Embryonic facial prominence (tissue), 1 donor: Measurements from ENCODE around the gene NDUFV2.
"Not testable (repeated sequence)": the region's sequence is repeated elsewhere in the genome, so short reads cannot be mapped to it uniquely, and the experiment has no call there.

Experiments used
- DNase-seq: peaks from one replicate; pipeline ENCODE4 v3.0.0-alpha.2; 2016; ENCODE audit errors: extremely low spot score

Gene NDUFV2

DNA sequence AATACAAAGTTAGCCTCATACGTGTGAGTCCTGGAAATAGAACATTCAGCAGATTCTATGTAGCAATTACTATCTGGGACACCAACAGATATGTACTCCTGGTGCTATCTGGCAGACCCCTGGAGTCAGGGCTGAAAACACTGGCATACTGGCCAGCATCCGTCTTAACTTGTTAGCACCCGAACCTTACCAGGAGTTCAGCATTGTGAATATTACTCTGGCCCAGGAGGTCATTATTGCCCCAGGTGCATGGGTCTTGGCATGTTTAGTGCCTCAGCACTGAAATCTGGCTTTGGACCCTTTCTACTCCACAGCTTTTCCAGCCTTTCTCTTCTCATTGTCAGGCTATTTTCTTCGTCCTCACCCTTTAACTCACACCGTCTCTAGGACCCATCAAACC lies 11.9 kb upstream of the NDUFV2 start:
- no peak for DNase-seq

DNA sequence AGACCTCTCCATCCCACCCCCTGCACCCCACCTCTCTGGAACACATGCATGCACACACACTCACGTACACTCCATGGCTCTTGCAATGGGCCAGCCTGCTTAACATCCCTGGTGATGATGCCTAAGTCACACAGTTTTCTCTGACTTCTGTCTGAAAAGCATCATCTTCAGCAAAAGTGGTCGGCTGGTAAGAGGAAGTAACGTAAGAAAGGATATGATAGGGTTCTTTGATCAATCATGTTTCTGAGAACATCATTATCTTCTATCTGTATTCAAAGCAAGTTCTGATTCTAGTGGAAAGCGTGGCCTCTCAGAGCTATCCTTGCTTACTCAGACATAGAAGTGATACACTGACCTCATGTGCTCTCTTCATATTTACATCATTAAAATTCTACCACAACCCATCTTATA lies 11.4 kb upstream of the NDUFV2 start:
- DNase-seq: no peak

DNA sequence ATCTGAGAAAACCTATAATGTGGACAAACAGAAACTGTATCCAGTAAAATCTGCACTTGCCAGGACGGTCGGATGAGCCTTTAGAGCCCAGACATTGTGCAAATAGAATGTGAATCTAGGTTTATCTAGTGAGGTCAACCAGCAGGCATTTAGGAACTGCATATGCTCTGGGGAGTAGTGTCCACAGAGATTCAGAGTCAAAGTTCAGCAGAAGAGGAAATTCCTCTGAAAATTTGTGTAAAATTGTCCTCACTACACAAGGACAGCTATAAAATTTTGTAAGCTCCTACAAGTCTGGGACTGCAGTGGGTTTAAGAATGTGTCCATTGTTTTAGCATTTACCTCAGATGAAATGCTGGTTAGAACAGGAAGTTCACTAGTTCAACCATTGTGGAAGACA lies 9.8 kb upstream of the NDUFV2 start:
- DNase-seq: no peak

DNA sequence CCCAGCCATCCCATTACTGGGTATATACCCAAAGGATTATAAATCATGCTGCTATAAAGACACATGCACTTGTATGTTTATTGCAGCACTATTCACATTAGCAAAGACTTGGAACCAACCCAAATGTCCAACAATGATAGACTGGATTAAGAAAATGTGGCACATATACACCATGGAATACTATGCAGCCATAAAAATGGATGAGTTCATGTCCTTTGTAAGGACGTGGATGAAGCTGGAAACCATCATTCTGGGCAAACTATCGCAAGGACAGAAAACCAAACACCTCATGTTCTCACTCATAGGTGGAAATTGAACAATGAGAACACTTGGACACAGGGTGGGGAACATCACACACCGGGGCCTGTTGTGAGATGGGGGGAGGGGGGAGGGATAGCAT lies 9.4 kb upstream of the NDUFV2 start:
- not testable (repeated sequence) for DNase-seq

DNA sequence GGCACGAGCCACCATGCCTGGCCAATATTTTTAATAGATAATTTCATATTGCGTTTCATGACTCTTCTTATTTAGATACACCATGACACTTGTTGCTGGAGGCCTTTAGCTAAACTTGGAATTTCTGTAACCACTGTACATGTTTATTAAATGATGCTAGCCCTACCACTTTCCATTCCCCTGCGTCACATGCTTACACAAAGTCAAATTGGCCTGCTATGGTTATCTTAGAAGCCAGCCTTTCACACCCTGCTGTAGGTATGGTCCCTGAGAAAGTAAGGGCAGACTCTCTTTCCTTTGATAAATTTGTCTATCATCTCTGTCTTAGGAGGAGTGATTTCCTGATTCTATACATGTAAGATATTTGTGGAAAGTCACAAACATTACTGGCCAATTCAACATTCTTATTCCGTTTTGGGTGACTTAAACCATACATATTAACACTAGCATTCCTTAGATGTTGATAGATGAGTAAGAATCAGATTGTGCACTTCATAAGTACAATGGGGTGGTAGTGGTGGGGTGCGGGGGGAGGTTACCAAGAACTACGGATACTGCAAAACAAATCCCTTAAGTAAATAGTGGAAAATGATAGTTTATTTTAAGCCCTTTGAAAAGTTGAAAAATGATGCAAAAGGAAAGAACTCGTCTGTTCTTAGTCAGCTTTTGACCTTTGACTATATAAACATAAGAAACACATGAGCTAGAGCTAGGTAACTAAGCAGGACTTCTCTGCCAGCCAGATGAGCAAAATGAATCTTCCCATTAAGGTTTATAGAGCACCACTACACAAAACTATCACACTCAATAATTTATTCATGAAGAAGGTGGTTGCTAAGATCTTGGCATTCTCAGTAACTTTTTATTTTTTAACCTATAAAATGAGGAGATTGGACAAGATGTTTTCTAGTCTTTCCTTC lies 7.9 kb upstream of the NDUFV2 start:
- no peak for DNase-seq

DNA sequence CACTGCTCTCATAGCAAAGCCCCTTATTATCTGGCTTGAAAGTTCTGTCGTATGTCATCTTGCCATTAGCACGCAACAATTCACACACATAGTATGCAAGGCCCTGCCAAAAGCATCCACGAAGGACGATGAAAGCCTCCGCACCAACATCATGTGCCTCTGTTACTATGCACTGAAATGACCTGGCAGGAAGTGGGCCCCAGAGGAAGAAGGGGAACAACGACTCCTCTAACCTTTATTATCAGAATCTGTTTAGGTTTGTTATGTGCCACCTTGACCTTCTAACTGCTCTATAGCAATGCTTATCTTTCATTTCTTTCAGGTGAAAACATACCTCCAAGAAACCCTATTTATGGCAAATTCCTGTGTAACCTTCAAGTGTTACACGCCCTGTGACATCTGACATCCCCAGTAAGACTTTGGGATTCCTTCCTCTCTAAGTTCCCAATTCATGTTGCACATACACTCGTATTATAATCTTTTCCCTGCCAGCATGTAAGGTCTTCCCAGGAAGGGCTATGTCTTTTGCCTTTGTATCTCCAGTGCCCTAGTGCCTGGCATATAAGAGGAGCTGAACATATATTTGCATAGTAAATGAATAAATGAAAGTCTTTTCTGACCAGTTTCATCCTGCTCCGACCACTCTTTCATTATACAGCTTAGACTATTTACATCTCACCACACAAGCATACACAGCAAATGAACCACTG lies 7.0 kb upstream of the NDUFV2 start:
- no peak for DNase-seq

DNA sequence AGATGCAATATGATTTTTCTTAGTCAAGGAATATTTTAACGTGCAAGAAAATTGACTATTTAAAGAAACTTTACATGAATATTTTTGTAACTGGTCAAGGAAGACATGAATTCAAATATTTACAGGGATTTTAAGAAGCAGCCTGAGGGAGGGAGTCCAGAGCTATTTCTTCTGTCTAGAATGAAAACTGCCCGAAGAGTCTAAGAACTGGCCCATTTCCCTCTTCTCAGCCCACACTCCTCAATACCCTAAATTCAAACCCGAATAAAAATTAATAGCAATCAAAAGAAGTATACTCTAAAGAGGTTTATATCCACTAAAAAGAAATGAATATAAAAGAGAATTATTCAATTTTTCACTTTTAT lies 6.5 kb upstream of the NDUFV2 start:
- DNase-seq: no peak

DNA sequence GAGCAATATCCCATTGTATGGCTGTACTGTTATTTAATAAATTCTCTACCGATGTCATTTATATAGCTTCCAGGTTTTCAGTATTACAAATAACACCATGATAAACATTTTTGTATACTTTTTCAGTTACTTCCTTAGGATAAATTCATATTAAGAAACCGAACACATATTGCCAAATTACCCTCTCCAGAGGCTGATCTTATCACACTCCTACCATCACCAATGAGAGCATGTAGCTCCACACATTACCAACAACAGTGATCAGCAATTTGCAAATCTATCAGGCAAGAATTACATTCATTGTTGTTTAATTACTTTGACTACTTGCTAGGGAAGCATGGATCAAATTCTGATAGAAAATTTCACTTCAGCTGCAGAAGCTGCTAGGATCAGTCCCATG lies 5.8 kb upstream of the NDUFV2 start:
- DNase-seq: no peak

DNA sequence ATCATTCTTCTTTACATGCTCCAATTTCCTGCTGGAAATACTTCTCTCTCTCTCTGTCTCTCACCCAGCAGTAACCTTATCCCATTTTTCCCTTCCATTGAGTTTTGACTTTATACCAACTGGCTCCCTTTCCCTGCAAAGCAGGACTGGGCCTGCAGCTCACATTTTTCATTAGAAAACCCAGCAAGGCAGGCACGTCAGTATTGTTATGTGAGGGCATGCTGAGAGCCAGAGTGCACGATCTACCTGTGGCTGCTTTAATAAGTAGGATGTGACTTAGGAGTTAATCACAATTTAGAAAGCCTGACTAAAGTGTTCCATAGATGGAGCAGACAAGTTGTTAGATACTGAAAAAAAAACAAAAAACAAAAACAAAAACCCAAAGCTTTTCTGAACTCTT lies 5.2 kb upstream of the NDUFV2 start:
- no peak for DNase-seq

DNA sequence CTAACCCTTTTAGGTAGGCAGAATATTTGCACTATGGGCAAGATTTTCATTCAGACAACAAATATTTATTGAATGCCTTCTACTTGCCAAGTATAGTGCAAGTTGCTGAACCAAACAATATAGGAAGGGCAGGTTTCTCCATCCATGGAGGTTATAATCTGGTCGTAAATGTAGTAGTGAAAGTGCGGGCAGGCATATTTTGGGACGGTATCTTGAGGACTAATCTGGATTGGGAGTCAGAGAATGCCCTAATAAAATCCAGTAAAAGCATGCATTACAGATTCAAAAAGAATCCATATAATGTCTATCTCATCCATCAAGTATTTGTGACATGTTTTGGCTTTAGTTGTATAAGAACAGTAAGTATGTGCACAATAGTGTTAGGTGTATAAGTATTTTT lies 1.7 kb upstream of the NDUFV2 start:
- no peak for DNase-seq

DNA sequence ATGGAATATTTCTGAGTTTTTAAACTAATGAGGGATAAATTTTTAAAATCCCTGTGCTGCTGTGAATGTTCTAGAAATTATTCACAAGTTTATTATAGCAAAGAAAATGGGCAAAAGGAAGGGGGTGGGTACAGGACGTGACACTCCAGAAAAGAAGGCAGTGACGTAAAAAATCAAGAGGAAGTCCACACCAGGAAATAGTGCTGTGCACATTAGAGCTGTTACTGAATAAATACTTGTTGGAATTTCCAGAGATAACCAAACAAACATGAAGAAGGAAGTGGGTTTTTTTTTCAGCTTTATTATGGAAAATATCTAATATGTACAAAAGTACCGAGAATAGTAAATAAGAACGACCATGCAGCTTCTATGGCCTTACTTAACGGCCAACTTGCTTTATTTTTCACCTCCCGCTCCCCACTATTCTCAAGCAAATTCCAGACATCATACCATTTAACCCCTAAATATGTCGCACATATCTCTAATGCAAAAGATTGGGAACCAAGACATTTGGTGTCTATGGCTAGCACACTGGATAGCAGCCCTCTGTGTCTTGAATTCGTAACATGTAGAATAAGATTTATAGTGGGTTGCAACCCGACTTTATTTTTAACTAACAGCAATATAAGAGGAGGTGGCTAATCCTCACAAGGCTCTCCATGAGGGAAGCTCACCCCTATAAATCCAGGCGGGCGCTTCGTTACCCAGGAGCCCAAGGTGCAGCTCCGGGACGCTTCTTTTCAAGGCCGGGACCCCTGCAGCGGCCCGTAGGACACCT lies 580 bp upstream of the NDUFV2 start:
- no peak for DNase-seq

DNA sequence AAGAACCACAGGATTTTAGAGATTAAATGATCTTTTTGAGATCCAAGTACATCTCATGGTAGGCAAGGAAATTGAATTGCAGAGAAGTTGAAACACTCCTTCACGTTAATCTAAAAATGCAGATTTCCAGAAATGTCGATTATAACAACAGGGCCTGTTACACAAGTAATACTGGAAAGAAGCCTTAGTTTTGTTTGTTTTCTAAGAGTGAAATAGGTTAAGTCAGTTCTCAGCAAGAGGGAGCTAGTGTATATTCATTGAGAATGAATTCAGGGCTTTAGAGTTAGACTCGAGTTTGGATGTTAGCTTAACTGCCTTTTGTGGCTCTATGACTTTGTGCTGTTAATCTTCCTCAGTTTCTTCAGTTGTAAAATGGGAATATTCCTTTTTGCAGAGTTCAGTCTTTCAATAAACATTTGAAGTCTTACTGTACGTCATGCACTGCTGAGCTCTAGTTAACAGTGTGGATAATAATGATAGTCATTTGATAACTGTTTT lies 926 bp downstream of the NDUFV2 start:
- no peak for DNase-seq

DNA sequence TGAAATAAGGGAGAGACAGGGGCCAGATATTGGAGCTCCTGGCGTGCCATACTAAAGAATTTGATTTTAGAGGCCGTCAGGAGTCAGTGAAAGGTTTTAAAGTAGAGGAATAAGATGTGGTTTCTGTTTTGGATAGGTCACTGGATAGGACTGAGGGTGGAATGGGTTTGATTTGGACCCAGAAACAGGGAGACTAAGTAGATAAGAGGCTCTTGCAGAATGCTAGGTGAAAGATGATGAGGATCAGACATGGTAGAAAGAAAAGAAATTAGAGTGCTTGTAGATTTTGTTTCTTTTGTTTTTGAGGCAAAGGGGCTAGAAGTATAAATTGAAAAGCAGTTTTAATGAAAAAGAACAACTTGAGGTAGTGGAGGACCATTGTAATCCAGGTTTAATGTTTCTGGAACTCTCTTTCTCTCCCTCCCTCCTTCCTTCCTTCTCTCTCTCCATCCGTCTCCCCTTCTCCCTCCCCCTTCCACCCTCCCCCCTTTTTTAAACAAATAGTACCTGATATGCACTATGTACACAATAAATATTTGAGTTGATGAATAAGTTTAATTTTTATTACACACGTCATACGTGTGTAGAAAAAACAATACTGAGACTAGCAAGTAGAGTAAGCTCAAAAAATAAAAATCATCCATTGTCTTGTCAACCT lies 1.9 kb downstream of the NDUFV2 start:
- DNase-seq: no peak

DNA sequence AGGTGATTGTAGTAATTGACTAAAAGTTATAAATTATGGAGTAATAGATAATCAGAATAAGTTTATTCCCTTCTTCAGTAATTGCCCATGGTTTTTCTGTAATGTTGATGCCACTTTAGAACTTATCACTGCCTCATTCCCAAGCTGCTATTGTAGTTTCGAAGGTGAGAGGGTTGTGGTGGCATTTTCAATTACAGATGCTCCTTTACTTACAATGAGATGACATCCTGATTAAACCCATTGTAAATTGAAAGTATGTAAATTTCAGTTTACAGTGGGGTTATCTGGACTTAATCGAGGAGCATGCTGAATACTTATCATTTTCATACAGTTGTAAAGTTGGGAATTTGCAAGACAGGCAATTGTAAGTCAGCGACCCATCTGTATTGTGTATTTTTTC lies 2.9 kb downstream of the NDUFV2 start:
- no peak for DNase-seq

DNA sequence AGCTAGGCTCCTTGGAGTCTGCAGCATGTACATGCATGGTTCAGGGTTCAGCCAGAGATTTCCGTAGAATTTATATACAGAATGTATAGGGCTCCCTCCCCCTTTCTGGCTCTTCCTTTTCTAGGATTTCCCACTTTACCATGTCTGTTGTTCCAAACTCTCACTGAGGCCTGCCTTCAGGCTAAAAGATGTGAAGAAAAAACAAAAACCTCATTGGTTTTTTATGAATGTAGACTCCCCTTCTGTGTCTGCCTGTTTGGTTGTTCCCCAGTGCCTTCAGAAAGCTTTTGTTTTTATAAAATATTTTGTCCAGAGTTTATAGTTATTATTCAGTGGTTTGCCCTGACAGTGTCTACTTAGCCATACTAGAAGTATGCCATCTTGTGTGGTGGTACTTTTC lies 3.6 kb downstream of the NDUFV2 start:
- no peak for DNase-seq

DNA sequence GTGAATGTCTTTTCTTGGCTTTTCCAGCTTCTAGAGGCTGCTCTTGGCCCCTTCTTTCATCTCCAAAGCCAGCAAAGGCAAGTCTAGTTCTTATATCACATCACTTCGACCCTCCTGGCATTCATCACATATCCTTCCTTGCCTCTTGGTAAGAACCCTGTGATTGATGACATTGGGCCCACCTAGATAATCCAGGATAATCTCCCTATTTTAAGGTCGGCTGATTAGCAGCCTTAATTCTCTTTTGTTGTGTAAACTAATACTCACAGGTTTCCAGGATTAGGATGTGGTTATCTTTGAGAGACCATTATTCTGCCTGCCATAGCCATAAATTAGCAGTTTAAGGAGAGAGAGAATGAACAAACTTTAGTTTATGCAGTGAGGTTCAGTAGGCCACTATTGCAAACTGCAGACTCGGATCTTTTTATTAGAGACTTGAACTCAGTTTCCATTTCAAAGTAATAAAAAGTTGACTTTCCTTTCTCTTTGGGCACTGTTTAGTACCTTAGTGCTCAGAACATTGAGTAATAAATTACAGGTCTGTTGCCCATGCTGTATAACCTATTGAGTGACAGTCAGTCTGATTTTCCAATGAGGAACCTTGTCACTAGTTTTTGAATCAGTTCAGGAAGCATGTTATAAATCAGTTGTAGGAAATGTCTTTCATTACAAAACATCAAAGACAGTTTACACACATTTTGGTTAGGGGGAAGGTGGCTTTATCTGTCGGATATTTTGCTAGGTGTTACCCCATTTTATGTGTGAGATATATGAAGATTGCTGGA lies 4.5 kb downstream of the NDUFV2 start:
- DNase-seq: no peak

DNA sequence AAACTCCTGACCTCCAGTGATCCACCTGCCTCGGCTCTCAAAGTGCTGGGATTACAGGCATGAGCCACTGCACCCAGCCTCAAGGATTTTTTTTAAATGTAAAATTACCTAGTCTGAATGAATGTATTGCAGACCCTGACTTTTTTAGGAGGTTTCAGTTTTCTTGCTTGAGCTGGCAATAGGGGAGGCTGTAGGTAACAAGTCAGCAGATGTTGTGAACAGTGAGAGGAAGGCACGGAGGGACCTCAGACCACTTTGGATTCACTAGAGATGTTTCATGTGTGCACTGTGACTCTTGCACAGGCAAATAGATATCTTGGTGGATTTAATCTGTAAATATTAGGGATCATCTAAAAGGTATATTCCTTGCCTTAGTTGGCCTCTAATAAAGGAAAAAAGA lies 6.4 kb downstream of the NDUFV2 start:
- DNase-seq: no peak

DNA sequence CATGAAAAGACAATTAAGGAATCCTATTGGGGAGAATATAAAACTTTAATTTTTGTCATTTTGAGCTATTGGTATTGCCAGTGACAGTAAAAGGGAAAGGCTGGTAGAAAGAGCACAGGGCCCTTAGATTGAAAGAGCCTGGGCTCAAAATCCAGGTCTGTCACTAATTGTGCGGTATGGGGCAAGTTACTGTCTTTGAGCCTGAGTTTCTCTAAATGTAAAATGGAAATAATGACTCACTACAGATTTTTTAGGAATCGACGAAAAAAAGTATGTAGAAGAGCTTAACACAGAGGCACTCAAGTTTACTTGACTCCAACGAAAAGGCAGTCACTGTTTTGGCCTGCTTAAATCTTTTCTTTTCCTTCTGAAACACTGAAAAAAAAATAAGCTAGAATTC lies 7.0 kb downstream of the NDUFV2 start:
- no peak for DNase-seq

DNA sequence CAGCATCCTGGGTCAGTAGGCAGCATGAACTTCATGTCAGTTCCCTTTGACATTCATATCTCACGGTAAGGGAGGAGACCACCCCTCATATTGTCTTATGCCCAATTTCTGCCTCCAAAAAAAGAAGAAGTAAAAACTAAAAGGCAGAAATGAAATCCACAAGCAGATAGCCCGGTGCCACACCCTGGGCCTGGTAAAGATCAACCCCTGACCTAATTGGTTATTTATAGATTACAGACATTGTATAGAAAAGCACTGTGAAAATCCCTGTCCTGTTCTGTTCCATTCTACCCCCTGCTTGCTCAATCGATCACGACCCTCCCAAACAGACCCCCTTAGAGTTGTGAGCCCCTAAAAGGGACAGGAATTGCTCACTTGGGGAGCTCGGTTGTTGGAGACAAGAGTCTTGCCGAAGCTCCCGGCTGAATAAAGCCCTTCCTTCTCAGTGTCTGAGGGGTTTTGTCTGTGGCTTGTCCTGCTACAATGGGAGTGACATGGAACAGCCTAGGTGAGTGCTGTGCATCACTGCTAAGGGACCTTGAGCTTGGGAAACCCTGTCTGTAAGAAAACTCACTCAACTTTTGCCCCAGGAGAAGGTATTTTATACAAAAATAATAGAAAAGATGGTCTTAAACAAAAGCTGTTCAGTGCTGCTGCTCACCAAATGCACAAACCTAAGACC lies 11.1 kb downstream of the NDUFV2 start:
- no peak for DNase-seq

DNA sequence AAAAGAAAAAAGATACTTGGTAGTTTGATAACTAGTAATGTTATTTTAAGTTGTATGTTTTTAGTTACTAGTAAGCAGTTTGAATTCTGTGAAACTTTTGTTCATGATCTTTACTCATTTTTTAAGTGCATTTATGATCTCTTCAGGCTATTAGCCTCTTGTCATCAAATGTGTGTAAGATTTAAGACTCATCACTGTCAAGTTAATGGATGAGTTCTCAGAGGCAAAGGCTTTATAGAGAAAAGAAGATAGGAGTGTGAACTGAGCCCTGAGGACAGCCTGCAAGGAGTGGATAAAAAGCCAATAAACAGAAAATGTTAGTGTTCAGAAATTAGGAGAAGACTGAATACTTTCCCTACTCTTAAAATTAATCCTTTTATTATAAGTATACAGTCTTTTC lies 13.5 kb downstream of the NDUFV2 start:
- DNase-seq: no peak
